HG02973 (cell line): ENCODE measurements around the gene SCART1.
"Not testable (repeated sequence)": the region's sequence is repeated elsewhere in the genome, so short reads cannot be mapped to it uniquely, and the experiment has no call there.

Experiments used
- ATAC-seq: cut with Tn5 transposase; IDR thresholded peaks from one replicate; pipeline ENCODE4 v1.9.1; 2021; ENCODE audit warnings: moderate library complexity; ENCODE audit not compliant: unreplicated experiment

Gene SCART1

GRCh38 chr10:133455196-133455595 lies 1.5 kb downstream of the SCART1 start:
- ATAC-seq, result no peak

DNA sequence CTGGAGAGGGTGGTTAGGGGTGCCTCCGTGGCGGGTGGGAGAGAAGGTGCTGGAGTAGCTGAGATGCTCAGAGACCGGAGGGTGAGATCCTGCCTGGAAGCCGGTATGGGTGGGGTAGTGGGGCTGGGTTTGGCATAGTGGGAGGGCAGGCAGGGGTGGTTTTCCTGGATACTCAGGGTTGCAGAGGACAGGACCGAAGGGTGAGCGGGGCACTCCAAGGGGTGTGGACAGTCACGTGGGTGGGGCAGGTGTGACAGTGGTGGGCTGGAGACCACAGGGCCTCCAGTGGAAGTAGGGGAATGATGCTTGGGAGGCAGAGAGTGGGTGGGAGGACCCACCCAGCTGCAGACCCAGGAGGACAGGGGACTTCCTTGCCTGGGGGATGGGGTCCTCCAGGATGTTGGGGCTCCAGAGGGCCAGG lies 1.9 kb downstream of the SCART1 start:
- ATAC-seq, result no peak

DNA sequence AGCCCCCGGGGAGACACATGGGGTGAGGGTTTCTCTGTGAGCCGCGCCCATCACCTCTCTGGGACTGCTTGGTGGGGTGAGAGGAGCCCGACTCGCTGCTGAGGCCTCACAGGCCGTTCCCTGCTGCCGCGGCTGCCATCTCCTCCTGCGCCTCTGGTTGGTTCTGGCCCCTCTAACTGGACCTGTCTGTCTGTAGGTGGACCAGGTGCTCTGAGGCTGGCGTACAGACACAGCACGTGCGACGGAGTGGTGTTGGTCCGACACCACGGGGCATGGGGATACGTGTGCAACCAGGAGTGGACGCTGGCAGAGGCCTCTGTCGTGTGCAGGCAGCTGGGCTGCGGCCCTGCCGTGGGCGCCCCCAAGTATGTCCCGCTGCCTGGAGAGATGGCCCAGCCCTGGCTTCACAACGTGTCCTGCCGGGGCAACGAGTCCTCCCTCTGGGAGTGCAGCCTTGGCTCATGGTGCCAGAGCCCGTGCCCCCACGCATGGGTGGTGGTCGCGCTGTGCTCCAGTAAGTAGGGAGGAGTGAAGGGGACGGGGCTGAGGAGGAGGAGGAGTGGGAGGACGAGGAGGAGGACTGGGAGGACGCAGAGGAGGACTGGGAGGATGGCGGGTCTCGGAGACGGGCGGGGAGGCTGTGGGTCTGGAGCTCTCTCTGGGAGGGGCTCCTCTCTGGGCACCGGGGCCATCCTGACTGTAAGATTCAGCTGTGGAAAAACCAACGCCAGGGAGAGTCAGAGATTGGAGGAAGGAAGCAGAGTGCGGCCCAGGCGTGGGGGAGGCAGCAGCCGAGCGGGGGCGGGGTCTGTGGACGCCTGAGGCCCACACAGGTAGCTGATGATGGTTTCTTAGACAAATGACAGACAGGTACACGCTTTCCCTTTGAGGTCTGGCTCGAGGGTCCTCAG lies 2.6 kb downstream of the SCART1 start:
- no peak for ATAC-seq

GRCh38 chr10:133457100-133457841 lies 3.5 kb downstream of the SCART1 start:
- no peak for ATAC-seq

- no peak for ATAC-seq
These were observed 4.4 kb downstream of the SCART1 start for GRCh38 chr10:133458021-133458709.

DNA sequence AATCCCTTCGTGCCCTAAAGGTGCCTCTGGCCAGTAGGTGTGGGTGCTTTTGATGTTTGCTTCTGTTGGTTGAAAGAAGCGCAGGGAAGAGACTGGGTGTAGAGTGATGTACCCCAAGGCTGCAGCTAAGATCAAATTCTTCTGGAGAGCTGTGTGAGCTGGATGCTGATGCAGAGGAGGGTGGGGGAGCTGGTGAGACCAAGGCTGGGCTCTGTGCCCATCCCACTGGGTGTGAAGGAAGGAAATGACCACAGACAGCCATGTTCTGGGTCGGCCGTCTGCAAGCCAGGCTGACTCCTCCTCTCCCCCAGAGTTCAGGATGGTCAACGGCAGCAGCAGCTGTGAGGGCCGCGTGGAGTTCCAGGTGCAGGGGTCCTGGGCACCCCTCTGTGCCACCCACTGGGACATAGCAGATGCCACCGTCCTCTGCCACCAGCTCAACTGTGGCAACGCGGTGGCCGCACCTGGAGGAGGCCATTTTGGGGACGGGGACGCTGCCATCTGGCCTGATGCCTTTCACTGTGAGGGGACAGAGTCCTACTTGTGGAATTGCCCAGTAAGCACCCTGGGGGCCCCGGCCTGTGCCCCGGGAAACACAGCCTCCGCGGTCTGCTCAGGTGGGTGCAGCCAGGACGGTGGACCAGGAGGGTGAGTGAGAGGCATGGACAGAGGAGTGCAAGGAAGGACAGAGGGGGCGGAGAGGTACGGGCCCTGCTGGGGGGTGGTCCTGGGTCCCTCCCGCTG lies 5.1 kb downstream of the SCART1 start:
- ATAC-seq, result no peak

GRCh38 chr10:133459454-133460207 lies 5.9 kb downstream of the SCART1 start:
- no peak for ATAC-seq

- ATAC-seq, result no peak
These were observed 6.5 kb downstream of the SCART1 start for GRCh38 chr10:133460208-133460769.

GRCh38 chr10:133461027-133461426 lies 7.3 kb downstream of the SCART1 start:
- ATAC-seq, result no peak

- no peak for ATAC-seq
These were observed 8.1 kb downstream of the SCART1 start for GRCh38 chr10:133461841-133462240.

DNA sequence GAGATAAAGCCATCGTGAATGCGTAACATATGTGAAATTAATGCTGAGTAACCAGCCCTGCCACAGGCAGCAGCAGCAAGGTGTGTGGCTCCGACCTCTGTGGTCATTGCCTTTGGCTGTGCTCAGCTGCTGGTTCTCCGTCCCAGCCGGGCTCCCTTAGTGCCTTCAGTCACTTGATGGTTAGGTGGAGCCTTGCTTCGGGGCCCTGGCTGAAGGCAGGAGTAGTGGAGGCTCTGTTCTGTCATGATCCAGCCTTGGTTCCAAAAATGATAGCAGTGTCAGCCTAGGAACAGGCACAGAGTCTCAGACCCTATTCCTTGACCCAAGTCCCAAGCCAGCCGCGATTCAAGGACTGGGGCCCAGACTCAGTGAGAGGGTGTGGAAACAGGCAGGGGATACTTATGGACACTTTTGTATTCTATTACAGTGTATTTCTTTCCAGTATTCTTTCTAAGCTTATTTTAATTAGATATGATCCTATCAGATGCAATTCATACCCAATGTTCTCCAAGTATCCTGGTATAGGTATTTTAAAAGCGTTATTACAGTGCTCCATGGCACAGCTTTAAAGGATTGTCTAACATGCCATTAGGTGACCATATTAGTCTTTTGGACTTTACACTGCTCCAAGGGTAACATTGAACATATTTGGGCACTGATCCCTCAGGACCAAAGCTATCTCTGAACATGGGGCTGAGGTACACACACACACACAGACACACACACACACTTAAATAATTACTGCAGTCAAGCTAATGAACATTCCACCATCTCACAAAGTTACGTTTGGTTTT lies 9.0 kb downstream of the SCART1 start:
- no peak for ATAC-seq

DNA sequence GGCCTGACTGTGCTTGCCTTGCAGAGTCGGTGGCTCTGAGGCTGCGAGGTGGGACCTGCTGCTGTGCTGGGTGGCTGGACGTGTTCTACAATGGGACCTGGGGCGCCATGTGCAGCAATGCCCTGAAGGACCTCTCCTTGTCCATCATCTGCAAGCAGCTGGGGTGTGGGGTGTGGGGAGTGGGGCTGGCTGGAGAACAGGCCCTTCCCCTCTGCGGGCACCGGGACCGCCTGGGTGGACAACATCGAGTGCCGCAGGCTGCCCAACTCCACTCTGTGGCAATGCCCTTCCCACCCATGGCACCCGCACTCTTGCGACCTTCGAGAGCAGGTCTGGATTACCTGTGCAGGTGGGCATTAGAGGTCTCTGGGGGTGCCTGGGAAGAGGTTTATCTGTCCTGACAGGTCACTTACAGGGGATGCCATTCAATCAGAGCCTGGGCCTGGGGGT lies 10.9 kb downstream of the SCART1 start:
- no peak for ATAC-seq

GRCh38 chr10:133465191-133465949 lies 11.6 kb downstream of the SCART1 start:
- no peak for ATAC-seq

DNA sequence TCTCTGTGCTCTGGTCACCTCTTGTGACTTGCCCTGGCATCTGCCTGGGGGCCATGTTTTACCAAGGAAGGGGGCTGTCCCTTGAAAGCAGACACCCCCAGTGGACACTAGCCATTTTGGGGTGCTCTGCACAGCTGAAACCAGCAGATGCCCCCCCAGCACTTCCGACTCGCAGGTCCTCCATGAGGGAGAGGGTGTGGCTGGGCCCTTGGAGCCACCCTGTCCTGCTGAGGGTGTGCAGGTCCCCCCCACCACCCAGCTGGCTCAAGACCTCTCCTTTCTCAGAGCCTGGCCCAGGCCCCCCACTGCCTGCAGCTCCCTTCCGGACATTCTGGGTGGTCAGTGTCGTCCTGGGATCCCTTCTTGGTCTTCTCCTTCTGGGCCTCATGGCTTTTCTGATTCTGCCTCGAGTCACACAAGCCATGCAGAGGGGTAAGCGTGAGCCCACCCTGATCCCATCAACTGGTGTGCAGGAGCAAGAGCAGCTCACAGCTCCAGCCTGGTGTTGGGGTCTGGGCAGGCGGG lies 12.3 kb downstream of the SCART1 start:
- no peak for ATAC-seq

- ATAC-seq, result no peak
These were observed 13.0 kb downstream of the SCART1 start for GRCh38 chr10:133466683-133467275.

DNA sequence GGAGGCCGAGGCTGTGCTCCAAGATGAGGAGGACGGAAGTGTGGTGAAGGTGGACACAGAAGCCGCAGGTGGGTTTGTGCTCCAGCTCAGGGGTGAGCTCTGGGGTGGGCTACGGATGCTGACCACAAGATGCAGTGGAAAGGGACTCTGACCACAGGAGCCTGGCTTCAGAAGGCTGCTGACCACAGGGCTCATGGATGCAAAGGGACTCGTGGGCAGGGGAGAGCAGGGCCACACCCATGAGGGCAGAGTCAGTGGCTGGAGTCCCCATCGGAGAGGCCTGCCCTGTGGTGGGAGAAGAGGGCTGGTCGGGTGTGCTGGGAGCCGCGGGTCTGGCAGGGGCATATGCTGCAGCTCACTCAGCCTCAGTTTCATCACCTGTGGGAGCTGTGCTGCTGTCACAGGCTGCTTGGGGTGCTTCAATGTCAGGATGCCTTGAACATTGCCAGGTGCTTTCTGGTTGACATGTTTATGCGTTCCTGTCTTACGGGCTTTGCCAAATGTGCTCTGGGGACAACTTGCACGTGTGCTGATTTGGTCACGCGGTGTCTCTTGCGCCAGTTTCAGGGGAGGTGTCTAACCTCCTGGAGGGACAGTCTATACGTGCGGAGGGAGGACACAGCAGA lies 13.7 kb downstream of the SCART1 start:
- ATAC-seq, result no peak

DNA sequence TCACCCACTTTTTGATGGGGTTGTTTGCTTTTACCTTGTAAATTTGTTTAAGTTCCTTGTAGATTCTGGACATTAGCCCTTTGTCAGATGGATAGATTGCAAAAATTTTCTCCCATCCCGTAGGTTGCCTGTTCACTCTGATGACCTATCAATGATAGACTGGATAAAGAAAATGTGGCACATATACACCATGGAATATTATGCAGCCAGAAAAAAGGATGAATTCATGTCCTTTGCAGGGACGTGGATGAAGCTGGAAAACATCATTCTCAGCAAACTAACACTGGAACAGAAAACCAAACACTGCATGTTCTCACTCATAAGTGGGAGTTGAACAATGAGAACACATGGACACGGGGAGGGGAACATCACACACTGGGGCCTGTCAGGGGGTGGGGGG lies 15.5 kb downstream of the SCART1 start:
- ATAC-seq, result not testable (repeated sequence)
